ENCODE data around the gene PKP2.

DNA sequence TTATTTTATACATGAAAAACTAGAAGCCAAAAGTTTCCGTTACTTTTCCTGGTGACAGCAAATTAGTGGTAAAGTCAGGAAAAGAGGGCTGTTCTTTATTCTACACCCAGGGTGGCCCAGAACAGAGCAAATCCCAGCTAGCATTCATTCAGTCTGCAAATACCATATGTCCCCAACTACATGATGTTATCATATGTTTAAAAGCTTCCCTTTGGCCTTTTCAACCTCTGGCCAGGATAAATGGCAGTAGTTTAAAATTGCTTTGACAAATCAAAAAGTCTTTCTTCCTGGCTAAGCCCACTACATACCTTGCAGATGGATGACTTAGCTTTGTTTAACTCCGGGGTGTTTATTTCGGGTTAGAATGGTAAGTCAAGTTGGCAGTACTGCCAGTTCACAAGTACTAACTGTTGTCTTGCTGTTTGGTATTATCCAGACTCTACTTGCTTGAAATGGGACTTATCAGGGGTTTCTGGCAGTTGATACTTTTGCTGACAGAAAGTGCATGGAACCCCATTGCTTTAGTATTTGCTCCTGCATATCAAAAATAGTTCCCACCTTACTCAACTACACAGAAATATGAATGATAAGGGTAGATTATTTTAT, 69.7 kb downstream of the PKP2 start:
- TF ChIP-seq POLR2A (IDR thresholded peaks at IDR 0.05; ENCODE audit: extremely low read depth, insufficient read length): no peak
- TF ChIP-seq, protein P1, sequence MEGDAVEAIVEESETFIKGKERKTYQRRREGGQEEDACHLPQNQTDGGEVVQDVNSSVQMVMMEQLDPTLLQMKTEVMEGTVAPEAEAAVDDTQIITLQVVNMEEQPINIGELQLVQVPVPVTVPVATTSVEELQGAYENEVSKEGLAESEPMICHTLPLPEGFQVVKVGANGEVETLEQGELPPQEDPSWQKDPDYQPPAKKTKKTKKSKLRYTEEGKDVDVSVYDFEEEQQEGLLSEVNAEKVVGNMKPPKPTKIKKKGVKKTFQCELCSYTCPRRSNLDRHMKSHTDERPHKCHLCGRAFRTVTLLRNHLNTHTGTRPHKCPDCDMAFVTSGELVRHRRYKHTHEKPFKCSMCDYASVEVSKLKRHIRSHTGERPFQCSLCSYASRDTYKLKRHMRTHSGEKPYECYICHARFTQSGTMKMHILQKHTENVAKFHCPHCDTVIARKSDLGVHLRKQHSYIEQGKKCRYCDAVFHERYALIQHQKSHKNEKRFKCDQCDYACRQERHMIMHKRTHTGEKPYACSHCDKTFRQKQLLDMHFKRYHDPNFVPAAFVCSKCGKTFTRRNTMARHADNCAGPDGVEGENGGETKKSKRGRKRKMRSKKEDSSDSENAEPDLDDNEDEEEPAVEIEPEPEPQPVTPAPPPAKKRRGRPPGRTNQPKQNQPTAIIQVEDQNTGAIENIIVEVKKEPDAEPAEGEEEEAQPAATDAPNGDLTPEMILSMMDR (IDR thresholded peaks at IDR 0.05; ENCODE audit: low read depth, low read length): no peak
- TF ChIP-seq MYC (IDR thresholded peaks at IDR 0.05; ENCODE audit: low read depth, low read length): no peak
- no peak for TF ChIP-seq MAX (IDR thresholded peaks at IDR 0.05; ENCODE audit: low read depth, low read length)
